HG03103 (cell line): Measurements from ENCODE around the gene IL2RA.
"Not testable (repeated sequence)": the region's sequence is repeated elsewhere in the genome, so short reads cannot be mapped to it uniquely, and the experiment has no call there.

ENCODE experiments used
- ATAC-seq: cut with Tn5 transposase; IDR thresholded peaks from one replicate; pipeline ENCODE4 v1.9.1; 2021; ENCODE audit warnings: low read depth; ENCODE audit not compliant: unreplicated experiment

Gene IL2RA

DNA sequence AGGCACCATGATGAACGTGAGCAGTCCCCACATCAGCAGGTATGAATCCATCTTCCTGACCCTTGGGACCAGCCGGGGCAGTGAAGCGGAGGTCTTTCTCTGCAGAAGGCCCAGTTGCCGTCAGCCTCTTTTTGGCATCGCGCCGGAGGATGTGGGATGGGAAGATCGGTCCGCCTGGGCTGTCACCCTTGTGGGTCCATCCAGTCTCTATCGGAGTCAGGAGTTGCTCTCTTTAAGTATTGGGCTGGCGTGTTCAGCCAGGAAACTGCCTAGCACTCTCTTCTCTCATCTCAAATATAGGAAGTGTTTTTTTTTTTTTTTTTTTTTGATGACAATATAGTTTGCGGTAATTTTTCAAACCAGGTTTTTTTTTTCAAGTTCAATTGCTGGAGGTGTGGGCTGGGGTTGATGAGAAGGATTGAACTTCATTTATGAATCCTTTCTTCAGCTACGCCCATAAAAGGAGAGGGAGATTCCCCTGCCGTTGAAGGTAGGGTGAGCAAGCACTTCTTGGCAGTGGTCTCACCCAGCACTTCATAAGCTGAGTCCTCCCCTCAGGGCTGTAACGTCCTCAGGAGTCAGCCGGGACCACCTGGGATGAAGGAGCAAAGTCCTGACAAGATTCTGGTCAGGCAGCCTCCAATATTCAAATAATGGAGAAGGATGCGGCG is at the start of gene IL2RA:
TSS of gene IL2RA (minus strand) at position 267 of the 671 bp plus-strand sequence. CDS start at position 51, 216 bp downstream.
- ATAC-seq = no peak

- ATAC-seq = no peak
Observed at GRCh38 chr10:6110136-6110535, 48.0 kb upstream of the IL2RA start.

- no peak for ATAC-seq
Observed at GRCh38 chr10:6109444-6109775, 47.2 kb upstream of the IL2RA start.

DNA sequence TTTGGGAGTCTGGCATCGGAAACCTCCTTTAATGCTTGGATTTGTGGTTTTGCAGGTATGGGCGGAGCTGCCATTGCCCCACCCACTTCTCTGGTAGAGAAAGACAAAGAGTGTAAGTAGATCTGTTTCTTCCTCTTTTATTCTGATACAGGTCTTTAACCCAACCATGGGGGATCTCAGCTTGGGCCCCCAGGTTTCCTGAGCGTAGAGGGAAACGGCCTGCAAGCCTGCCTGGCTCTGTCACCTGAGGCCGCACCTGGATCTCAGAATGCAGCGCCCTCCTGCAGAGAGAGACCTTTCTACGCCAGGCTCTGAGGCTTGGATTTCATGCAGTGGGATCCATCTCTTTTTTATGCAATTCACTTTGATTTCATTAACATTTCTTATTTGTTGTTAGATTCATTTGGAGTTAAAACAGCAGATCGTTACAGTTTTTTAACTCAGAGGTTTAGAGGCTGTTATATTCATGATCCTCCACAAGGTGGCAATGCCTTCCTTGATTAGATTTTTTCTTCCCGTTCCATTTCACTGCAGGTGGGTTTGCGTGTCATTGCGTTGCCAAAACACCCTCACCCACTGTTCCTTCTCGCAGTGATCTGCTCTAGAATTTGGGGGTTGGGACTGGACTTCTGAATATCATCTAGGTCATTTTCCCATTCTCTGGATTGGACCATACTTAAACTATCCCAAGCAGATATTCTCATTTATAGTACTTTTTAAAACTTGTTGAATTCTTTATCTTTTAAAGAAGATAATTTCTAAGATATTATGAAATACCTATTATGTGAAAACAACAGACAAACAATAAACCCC is 46.7 kb upstream of the IL2RA start:
- ATAC-seq = no peak

- no peak for ATAC-seq
Observed at GRCh38 chr10:6108072-6108471, 45.9 kb upstream of the IL2RA start.

- ATAC-seq = not testable (repeated sequence)
Observed at GRCh38 chr10:6107616-6108015, 45.4 kb upstream of the IL2RA start.

DNA sequence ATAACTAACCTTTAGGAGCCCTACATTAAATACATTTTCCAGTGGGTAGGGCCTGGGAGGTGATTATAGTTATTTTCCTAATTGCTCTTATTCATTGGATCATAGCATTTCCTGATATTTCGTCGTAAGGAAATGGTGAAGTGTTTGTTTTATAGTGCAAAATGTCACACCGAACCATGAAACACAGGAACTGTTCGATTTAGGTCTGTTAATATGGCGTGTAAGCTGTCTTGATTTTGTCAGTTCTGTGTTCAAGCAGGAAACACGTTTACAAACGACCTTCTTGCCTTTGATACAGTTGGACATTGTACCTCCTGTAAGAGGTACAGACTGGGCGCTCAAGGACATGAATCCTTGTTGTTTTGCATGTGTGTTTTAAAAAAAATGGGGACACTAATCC is 41.4 kb upstream of the IL2RA start:
- no peak for ATAC-seq

DNA sequence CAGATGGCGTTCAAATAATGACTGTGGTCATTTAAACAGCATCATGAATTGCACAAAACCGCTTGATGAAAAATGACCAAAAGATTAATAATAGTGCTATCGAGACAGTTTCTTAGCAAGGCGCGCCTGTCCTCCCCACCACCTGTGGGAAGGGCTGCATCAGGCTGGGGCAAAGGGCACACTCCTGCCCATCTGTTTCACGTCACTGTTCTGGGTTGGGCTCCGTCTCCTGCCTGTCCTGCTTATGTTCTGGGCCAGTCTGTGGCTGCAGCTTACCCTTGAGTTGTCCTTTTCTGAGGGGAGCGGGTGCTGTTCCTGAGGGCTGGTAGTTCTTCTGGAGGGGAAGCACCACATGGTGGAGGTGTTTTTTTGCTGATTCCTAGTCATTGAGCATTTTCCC is 40.0 kb upstream of the IL2RA start:
- ATAC-seq = no peak

GRCh38 chr10:6101181-6101580 is 39.0 kb upstream of the IL2RA start:
- no peak for ATAC-seq

DNA sequence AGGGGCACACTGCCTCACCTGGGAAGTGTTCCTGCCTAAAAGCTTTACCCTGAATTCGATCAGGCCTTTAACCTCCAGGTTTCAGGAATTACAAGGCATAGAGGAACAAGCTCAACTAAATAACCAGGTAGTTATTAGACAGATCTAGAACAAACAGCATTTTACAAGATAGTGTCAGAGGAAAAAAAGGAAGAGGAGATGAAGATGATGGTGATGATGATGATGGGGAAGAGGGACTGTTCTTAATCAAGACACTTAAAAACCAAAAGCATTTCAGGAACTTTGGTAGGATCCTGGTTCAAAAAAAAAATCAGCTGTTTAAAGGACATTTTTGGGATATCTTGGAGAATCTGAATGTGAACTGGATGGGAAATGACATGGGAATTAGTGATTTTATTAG is 38.2 kb upstream of the IL2RA start:
- ATAC-seq = no peak

- no peak for ATAC-seq
Observed at GRCh38 chr10:6098156-6098555, 36.0 kb upstream of the IL2RA start.

- no peak for ATAC-seq
Observed at GRCh38 chr10:6097063-6097462, 34.9 kb upstream of the IL2RA start.

GRCh38 chr10:6095810-6096570 is 33.8 kb upstream of the IL2RA start:
- ATAC-seq = no peak

GRCh38 chr10:6092731-6093130 is 30.6 kb upstream of the IL2RA start:
- no peak for ATAC-seq

- ATAC-seq = no peak
Observed at GRCh38 chr10:6091630-6092029, 29.5 kb upstream of the IL2RA start.

DNA sequence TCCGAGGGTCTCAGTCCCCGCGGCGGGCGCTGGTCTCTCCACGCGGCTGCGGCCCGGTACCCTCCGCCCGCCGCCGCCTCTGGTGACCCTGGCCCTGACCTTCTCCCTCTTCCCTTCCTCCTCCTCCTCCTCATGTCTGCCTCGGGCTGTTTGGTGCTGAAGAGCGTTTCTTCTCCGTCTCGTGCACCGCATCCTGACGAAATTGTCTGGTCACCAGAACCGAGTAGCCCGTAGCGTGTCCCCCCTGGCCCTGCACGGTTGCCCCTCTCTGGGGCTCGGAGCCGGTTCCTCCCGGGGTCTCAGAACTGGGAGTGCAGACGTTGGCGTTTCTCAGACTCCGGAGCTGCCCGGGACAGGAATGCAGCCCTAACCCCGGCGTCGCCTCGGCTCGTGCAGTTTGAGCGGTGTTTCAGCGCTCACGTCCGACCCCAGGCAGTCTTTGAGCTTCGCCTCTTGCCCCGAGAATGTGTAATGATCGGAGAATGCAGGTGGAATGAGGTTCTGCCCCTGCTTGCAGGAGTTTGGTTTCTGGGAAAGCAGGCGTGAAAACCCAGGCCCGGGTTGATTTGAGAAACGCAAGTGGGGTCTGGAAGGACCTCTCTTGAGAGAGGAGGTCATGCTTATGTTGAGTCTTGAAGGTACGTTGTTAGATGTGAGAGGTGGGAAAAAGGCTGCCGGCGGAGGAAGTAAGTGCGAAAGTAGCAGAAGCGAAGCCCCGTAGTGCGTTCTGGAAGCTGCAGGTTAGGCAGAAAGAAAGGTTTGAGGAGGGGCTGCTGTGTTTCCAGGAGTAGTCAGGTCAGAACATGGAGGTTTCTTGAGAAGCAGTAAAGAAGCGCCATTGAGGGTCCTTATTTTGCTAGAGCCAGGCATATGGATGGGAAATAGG is 27.4 kb upstream of the IL2RA start:
- ATAC-seq = no peak

- ATAC-seq = peak; percentile 81
Observed at GRCh38 chr10:6088721-6089333, 26.7 kb upstream of the IL2RA start, which contains the start of gene RBM17. Gene RBM17 (plus strand): TSS chr10:6089034. CDS start chr10:6097066, 8,032 bp downstream.

GRCh38 chr10:6086375-6087233 is 24.4 kb upstream of the IL2RA start:
- ATAC-seq = peak; percentile 40
